Peyer's patch (tissue), 4 donors: ENCODE results near the gene NEUROD2. TPM values are rescaled to one million over a fixed set of nuclear protein-coding genes. Genes with fewer than 3 reads are reported as not detected.

Experiments used
- DNase-seq, 3 donors: peaks; one replicate each; pipeline ENCODE4 v3.0.0-alpha.2; 2017 to 2019
- H3K27ac ChIP-seq, 4 donors: fragments of 200-600 bp; sonication (generic); one replicate each; pipeline ENCODE4 v1.5.1; 2016 to 2019
- H3K27me3 ChIP-seq, 2 donors: fragments of 200-600 bp; sonication (generic); one replicate each; pipeline ENCODE4 v1.5.1; 2019
- H3K36me3 ChIP-seq, 3 donors: fragments of 200-600 bp; sonication (generic); one replicate each; pipeline ENCODE4 v1.5.1; 2016 to 2019
- H3K4me1 ChIP-seq, 4 donors: fragments of 200-600 bp; sonication (generic); one replicate each; pipeline ENCODE4 v1.5.1; 2016 to 2019
- H3K4me3 ChIP-seq, 4 donors: fragments of 200-600 bp; sonication (generic); 1 replicate in 3 of 4; 2 replicates in 1 of 4; pipeline ENCODE4 v1.5.1; 2016 to 2019; ENCODE audit warnings: mild to moderate bottlenecking in 1 of 4
- H3K9me3 ChIP-seq, 4 donors: fragments of 200-600 bp; sonication (generic); one replicate each; pipeline ENCODE4 v1.5.1; 2016 to 2019; ENCODE audit warnings: mild to moderate bottlenecking in 1 of 4
- POLR2A ChIP-seq, 2 donors: fragments of 450-650 bp; IDR thresholded peaks; one replicate each; pipeline ENCODE4 v1.5.1; 2017; ENCODE audit warnings: antibody characterized with exemption in 2 of 2, mild to moderate bottlenecking in 2 of 2, moderate library complexity in 2 of 2
- total RNA-seq, 4 donors: library from RNA; depleted of rRNA; stranded (reverse); fragments of >200 nt; gene quantifications; one replicate each; pipeline ENCODE4 v1.1.0, GENCODE V29; 2016
- TF ChIP-seq, protein P1 (sequence below), 6 experiments: fragments of 450-650 bp in 4 of 6; fragments of 200-600 bp in 2 of 6; sonication (generic) in 1 of 6; IDR thresholded peaks; one replicate each; pipeline ENCODE4 v1.5.1; 2017 to 2019; ENCODE audit warnings: antibody characterized with exemption in 6 of 6, mild to moderate bottlenecking in 3 of 6, moderate library complexity in 1 of 6

NEUROD2 gene
- total RNA-seq, 4 donors from 2014 or later, result not detected

DNA sequence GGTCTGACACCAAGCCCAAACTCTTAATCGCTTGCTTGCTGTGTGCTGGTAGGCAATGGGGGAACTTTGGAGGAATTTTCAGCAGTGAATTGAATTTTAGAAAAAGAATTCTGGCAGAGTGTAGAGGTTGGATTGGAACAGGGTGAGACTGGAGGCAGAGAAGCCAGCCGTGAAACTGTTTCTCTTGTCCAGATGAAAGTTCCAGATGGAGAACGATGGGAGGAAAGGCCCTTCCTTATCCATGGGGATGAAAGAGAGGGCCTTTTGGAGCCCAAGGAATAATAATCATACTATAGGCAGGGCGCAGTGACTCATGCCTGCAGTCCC lies 26.0 kb downstream of the NEUROD2 start:
- no peak for DNase-seq
- H3K9me3 ChIP-seq, result no peaks in the 10 kb centered on the region
- TF ChIP-seq, protein P1, sequence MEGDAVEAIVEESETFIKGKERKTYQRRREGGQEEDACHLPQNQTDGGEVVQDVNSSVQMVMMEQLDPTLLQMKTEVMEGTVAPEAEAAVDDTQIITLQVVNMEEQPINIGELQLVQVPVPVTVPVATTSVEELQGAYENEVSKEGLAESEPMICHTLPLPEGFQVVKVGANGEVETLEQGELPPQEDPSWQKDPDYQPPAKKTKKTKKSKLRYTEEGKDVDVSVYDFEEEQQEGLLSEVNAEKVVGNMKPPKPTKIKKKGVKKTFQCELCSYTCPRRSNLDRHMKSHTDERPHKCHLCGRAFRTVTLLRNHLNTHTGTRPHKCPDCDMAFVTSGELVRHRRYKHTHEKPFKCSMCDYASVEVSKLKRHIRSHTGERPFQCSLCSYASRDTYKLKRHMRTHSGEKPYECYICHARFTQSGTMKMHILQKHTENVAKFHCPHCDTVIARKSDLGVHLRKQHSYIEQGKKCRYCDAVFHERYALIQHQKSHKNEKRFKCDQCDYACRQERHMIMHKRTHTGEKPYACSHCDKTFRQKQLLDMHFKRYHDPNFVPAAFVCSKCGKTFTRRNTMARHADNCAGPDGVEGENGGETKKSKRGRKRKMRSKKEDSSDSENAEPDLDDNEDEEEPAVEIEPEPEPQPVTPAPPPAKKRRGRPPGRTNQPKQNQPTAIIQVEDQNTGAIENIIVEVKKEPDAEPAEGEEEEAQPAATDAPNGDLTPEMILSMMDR (IDR thresholded peaks at IDR 0.05), result no peak
- no peak for TF ChIP-seq POLR2A (IDR thresholded peaks at IDR 0.05)
- no peaks in the 10 kb centered on the region for H3K36me3 ChIP-seq
- H3K27me3 ChIP-seq, result no peaks in the 10 kb centered on the region
- H3K27ac ChIP-seq, result no peak overlapping the region
- no peaks in the 10 kb centered on the region for H3K4me1 ChIP-seq
- no peak overlapping the region for H3K4me3 ChIP-seq

DNA sequence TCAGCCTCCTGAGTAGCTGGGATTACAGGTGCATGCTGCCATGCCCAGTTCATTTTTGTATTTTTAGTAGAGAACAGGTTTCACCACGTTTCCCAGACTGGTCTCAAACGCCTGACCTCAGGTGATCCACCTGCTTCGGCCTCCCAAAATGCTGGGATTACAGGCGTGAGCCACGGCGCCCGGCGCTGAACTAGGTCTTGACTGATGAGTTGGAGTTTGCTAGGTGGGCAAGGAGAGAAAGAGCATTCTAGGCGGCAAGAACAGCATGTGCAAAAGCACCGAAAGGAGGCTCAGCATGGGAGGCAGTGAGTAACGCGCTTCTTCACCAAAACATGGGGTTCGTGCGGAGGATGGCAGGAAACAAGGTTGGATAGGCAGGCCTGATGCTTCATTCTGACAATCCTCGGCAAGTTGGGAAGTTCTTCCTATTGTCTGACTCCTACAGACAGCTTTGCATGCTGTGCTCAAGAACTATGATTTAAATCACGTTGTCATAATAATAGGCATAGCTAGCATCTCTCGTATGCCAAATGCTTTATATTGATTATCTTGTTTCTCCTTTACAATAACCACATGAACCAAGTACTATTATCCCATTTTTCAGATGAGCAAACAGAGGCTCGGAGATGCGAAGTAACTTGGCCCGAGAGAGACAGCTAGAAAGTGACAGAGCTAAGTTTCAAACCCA lies 26.5 kb downstream of the NEUROD2 start:
- Histone ChIP-seq H3K36me3 (no peaks in the 10 kb centered on the region), H3K4me3 (no peak overlapping the region), H3K27me3 (no peaks in the 10 kb centered on the region), H3K4me1 (no peaks in the 10 kb centered on the region), H3K9me3 (no peaks in the 10 kb centered on the region), H3K27ac (no peak overlapping the region)
- DNase-seq, result no peak
- TF ChIP-seq, protein P1 (IDR thresholded peaks at IDR 0.05), result no peak
- TF ChIP-seq POLR2A (IDR thresholded peaks at IDR 0.05), result no peak

DNA sequence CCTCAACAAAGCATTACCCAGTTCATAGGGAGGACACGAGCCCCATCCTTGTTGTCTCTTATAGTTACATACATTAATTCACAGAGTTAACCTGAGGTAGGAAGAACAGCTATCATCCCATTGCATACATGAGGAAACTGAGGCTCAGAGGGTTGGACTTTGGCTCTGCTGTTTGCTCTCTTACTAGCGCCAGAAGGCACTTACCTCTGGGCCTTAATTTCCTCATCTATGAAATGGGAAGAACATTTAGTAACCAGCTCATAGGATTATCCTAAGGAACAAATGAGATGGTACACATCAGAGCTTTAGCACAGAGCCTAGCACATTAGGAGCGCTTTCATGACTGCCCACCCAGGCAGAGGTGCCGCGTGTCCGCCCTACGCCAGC lies 27.6 kb downstream of the NEUROD2 start:
- H3K4me1 ChIP-seq, result no peaks in the 10 kb centered on the region
- H3K36me3 ChIP-seq, result no peaks in the 10 kb centered on the region
- no peak for TF ChIP-seq POLR2A (IDR thresholded peaks at IDR 0.05)
- TF ChIP-seq, protein P1 (IDR thresholded peaks at IDR 0.05), result no peak
- H3K9me3 ChIP-seq, result no peaks in the 10 kb centered on the region
- no peak overlapping the region for H3K27ac ChIP-seq
- no peak overlapping the region for H3K4me3 ChIP-seq
- H3K27me3 ChIP-seq, result no peaks in the 10 kb centered on the region
- no peak for DNase-seq

DNA sequence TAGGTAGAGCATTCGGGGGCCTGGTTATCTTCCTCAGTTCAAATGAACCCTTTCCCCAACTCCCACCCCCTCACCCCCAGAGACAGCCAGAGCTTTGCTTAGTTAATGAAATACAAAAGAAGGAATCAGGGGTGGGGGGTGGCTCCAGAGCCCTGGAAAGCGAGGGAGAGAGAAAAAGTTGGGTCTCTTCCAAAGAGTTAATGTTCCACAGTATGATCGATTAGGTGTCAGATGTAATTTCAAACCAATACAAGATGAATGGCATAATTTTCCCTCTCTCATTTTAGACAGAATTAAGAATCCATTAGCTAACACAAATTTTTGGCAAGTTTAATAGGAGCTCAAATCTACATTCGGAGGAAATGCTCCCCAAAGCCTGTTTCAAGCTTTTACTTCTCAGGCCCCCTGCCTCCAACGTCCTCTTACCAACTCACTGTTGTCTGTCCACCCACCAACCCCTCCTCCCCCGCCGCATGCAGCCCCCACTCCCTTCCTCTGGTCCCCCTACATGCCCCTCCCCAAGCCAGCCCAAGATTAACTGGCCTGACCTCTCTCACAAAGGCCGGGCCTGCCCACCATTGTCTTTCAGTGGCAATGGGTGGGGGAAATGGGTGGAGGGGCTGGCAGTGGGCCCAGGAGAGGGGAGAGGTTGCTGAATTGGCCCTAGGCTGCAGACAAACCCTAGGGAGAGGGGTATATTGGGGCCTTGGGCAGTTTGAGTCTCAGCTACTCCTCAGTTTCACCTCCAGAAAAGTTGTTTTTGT lies 28.2 kb downstream of the NEUROD2 start:
- no peak for DNase-seq
- Histone ChIP-seq H3K36me3 (no peaks in the 10 kb centered on the region), H3K27me3 (no peaks in the 10 kb centered on the region), H3K4me3 (no peak overlapping the region), H3K9me3 (no peaks in the 10 kb centered on the region), H3K27ac (no peak overlapping the region), H3K4me1 (no peaks in the 10 kb centered on the region)
- TF ChIP-seq, protein P1 (IDR thresholded peaks at IDR 0.05), result no peak
- TF ChIP-seq POLR2A (IDR thresholded peaks at IDR 0.05), result no peak

DNA sequence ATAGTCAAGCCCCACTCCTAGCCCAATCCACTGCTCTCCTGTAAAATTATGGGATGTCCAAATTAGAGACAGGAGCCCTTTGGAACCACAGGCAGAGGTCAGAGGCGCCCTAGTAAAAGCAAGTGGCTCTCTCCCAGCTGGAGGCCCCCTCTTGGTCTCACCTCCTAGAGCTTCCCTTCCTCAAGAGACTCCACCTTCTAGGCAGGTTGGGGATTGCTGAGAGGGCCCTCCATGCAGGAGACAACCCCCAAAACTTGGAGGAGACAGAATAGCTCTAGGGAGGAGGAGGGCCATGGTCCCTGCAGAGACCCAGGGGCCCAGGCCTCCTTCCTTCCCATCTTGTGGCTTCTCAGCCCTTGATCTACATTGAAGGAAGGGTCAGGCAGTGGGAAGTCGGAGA lies 29.4 kb downstream of the NEUROD2 start:
- peaks cover 0 to 7% (median 0%) of the 10 kb centered on the region in 4 donors for H3K4me1 ChIP-seq
- H3K27ac ChIP-seq, result no peak overlapping the region
- H3K36me3 ChIP-seq, result no peaks in the 10 kb centered on the region
- H3K4me3 ChIP-seq, result no peak overlapping the region
- H3K9me3 ChIP-seq, result no peaks in the 10 kb centered on the region
- DNase-seq, result no peak
- TF ChIP-seq, protein P1 (IDR thresholded peaks at IDR 0.05), result no peak
- TF ChIP-seq POLR2A (IDR thresholded peaks at IDR 0.05), result no peak
- H3K27me3 ChIP-seq, result no peaks in the 10 kb centered on the region
